Muscle layer of colon (tissue), 2 donors: ENCODE results near the gene HPCAL4.

Experiments
- H3K27ac ChIP-seq: one replicate; pipeline ENCODE4 v1.7.0; 2013; ENCODE audit warnings: low read depth, mild to moderate bottlenecking, low read length, moderate library complexity
- H3K27me3 ChIP-seq, 2 donors: one replicate each; pipeline ENCODE4 v1.7.0; 2013; ENCODE audit warnings: low read length in 2 of 2, mild to moderate bottlenecking in 2 of 2; ENCODE audit not compliant: insufficient read depth in 2 of 2, control insufficient read depth in 1 of 2
- H3K36me3 ChIP-seq: one replicate; pipeline ENCODE4 v1.7.0; 2013; ENCODE audit warnings: mild to moderate bottlenecking, low read length; ENCODE audit not compliant: insufficient read depth
- H3K4me1 ChIP-seq: one replicate; pipeline ENCODE4 v1.7.0; 2013; ENCODE audit warnings: mild to moderate bottlenecking, low read length; ENCODE audit not compliant: insufficient read depth
- H3K4me3 ChIP-seq, 2 donors: one replicate each; pipeline ENCODE4 v1.7.0; 2013; ENCODE audit warnings: low read length in 2 of 2, low read depth in 1 of 2, mild to moderate bottlenecking in 1 of 2, moderate library complexity in 1 of 2
- H3K9ac ChIP-seq: one replicate; pipeline ENCODE4 v1.7.0; 2013; ENCODE audit warnings: low read length
- H3K9me3 ChIP-seq: one replicate; pipeline ENCODE4 v1.7.0; 2013; ENCODE audit warnings: mild to moderate bottlenecking, low read length
- donor health status: abdominal sarcoma.
- donor health status: Adenocarcinoma of cecum.

The HPCAL4 gene

GRCh38 chr1:39673215-39673614 lies 18.0 kb downstream of the HPCAL4 start:
- peaks cover 6% of the 10 kb centered on the region for H3K4me1 ChIP-seq
- no peaks in the 10 kb centered on the region for H3K36me3 ChIP-seq
- H3K27me3 ChIP-seq: peaks cover 4 to 24% of the 10 kb centered on the region in 2 donors
- no peak overlapping the region for H3K27ac ChIP-seq
- no peak overlapping the region for H3K4me3 ChIP-seq
- no peaks in the 10 kb centered on the region for H3K9me3 ChIP-seq
- no peak overlapping the region for H3K9ac ChIP-seq

GRCh38 chr1:39672551-39672947 lies 18.7 kb downstream of the HPCAL4 start:
- H3K27ac ChIP-seq: no peak overlapping the region
- peaks cover 4 to 24% of the 10 kb centered on the region in 2 donors for H3K27me3 ChIP-seq
- no peaks in the 10 kb centered on the region for H3K36me3 ChIP-seq

GRCh38 chr1:39671793-39672550 lies 19.3 kb downstream of the HPCAL4 start, which contains the start of gene NT5C1A:
TSS of gene NT5C1A (minus strand) at chr1:39672107. CDS start at chr1:39672038, 69 bp downstream.
- Histone ChIP-seq H3K27me3 (peaks cover 4 to 24% of the 10 kb centered on the region in 2 donors), H3K36me3 (no peaks in the 10 kb centered on the region), H3K4me3 (peak within 1 kb of the TSS; percentile 18 to 53), H3K9me3 (no peaks in the 10 kb centered on the region), H3K9ac (no peak within 1 kb of the TSS), H3K4me1 (peaks cover 6% of the 10 kb centered on the region), H3K27ac (no peak within 1 kb of the TSS)

More at GRCh38 chr1:39672551-39672947, 18.7 kb downstream of the HPCAL4 start:
- Histone ChIP-seq H3K4me3 (peak overlapping the region in 1 of 2 donors; percentile 53), H3K4me1 (peaks cover 6% of the 10 kb centered on the region), H3K9me3 (no peaks in the 10 kb centered on the region), H3K9ac (no peak overlapping the region)

- H3K4me1 ChIP-seq: peaks cover 6% of the 10 kb centered on the region
- H3K4me3 ChIP-seq: peak overlapping the region; percentile 18 to 53
- no peaks in the 10 kb centered on the region for H3K9me3 ChIP-seq
- H3K27me3 ChIP-seq: peaks cover 4 to 24% of the 10 kb centered on the region in 2 donors
- no peak overlapping the region for H3K27ac ChIP-seq
- no peak overlapping the region for H3K9ac ChIP-seq
- no peaks in the 10 kb centered on the region for H3K36me3 ChIP-seq
Measured at GRCh38 chr1:39671433-39671792, 19.8 kb downstream of the HPCAL4 start.

- no peak overlapping the region for H3K27ac ChIP-seq
- no peak overlapping the region for H3K9ac ChIP-seq
- no peak overlapping the region for H3K4me3 ChIP-seq
- H3K36me3 ChIP-seq: no peaks in the 10 kb centered on the region
- H3K27me3 ChIP-seq: peaks cover 4 to 24% of the 10 kb centered on the region in 2 donors
- H3K4me1 ChIP-seq: peaks cover 6% of the 10 kb centered on the region
- no peaks in the 10 kb centered on the region for H3K9me3 ChIP-seq
Measured at GRCh38 chr1:39670689-39671088, 20.5 kb downstream of the HPCAL4 start.

GRCh38 chr1:39668894-39669293 lies 22.3 kb downstream of the HPCAL4 start:
- no peaks in the 10 kb centered on the region for H3K36me3 ChIP-seq
- H3K9ac ChIP-seq: no peak overlapping the region
- H3K4me1 ChIP-seq: peaks cover 6% of the 10 kb centered on the region
- no peak overlapping the region for H3K27ac ChIP-seq
- no peaks in the 10 kb centered on the region for H3K9me3 ChIP-seq
- H3K27me3 ChIP-seq: peaks cover 4 to 24% of the 10 kb centered on the region in 2 donors
- no peak overlapping the region for H3K4me3 ChIP-seq

- peaks cover 6% of the 10 kb centered on the region for H3K4me1 ChIP-seq
- H3K9me3 ChIP-seq: no peaks in the 10 kb centered on the region
- no peak overlapping the region for H3K27ac ChIP-seq
- H3K36me3 ChIP-seq: no peaks in the 10 kb centered on the region
- peaks cover 4 to 24% of the 10 kb centered on the region in 2 donors for H3K27me3 ChIP-seq
- H3K9ac ChIP-seq: no peak overlapping the region
- H3K4me3 ChIP-seq: no peak overlapping the region
Measured at GRCh38 chr1:39668111-39668510, 23.1 kb downstream of the HPCAL4 start.

GRCh38 chr1:39666772-39667171 lies 24.5 kb downstream of the HPCAL4 start:
- Histone ChIP-seq H3K4me3 (no peak overlapping the region), H3K9ac (no peak overlapping the region), H3K27me3 (peaks cover 4 to 20% of the 10 kb centered on the region in 2 donors), H3K36me3 (no peaks in the 10 kb centered on the region), H3K4me1 (peaks cover 6% of the 10 kb centered on the region), H3K27ac (no peak overlapping the region), H3K9me3 (no peaks in the 10 kb centered on the region)

- Histone ChIP-seq H3K36me3 (no peaks in the 10 kb centered on the region), H3K9ac (no peak overlapping the region), H3K4me3 (no peak overlapping the region), H3K27ac (no peak overlapping the region), H3K9me3 (no peaks in the 10 kb centered on the region), H3K4me1 (no peaks in the 10 kb centered on the region), H3K27me3 (no peaks in the 10 kb centered on the region)
Measured at GRCh38 chr1:39663559-39663958, 27.7 kb downstream of the HPCAL4 start.

- no peak overlapping the region for H3K27ac ChIP-seq
- no peaks in the 10 kb centered on the region for H3K36me3 ChIP-seq
- H3K27me3 ChIP-seq: no peaks in the 10 kb centered on the region
- no peak overlapping the region for H3K9ac ChIP-seq
- no peak overlapping the region for H3K4me3 ChIP-seq
- H3K9me3 ChIP-seq: no peaks in the 10 kb centered on the region
- no peaks in the 10 kb centered on the region for H3K4me1 ChIP-seq
Measured at GRCh38 chr1:39662861-39663260, 28.4 kb downstream of the HPCAL4 start.

- no peak overlapping the region for H3K27ac ChIP-seq
- no peaks in the 10 kb centered on the region for H3K27me3 ChIP-seq
- no peaks in the 10 kb centered on the region for H3K9me3 ChIP-seq
- no peak overlapping the region for H3K9ac ChIP-seq
- H3K4me3 ChIP-seq: no peak overlapping the region
- H3K4me1 ChIP-seq: no peaks in the 10 kb centered on the region
- no peaks in the 10 kb centered on the region for H3K36me3 ChIP-seq
Measured at GRCh38 chr1:39659538-39659937, 31.7 kb downstream of the HPCAL4 start.

GRCh38 chr1:39659110-39659509 lies 32.1 kb downstream of the HPCAL4 start:
- Histone ChIP-seq H3K4me1 (no peaks in the 10 kb centered on the region), H3K9ac (no peak overlapping the region), H3K4me3 (no peak overlapping the region), H3K9me3 (no peaks in the 10 kb centered on the region), H3K36me3 (no peaks in the 10 kb centered on the region), H3K27me3 (no peaks in the 10 kb centered on the region), H3K27ac (no peak overlapping the region)
